Measurements from ENCODE around the gene ACTR3. TPM values are rescaled to one million over a fixed set of nuclear protein-coding genes. Genes with fewer than 3 reads are reported as not detected.

The ACTR3 gene
- total RNA-seq, 1 donor from 2014 or later = 451 TPM

GRCh38 chr2:113964436-113964835 is 74.5 kb downstream of the ACTR3 start:
- no peaks in the 10 kb centered on the region for H3K9me3 Mint-ChIP-seq
- no peak for DNase-seq (ENCODE audit: low spot score)
- no peak overlapping the region for H3K4me3 Mint-ChIP-seq
- no peak overlapping the region for H3K27ac Mint-ChIP-seq
- peaks cover 5% of the 10 kb centered on the region for H3K4me1 Mint-ChIP-seq (ENCODE audit: low read depth)
- intact Hi-C loops (cut with micrococcal nuclease) = no loop called here
- peaks cover 16% of the 10 kb centered on the region for H3K36me3 Mint-ChIP-seq (ENCODE audit: low read depth)
- no peaks in the 10 kb centered on the region for H3K27me3 Mint-ChIP-seq (ENCODE audit: insufficient read depth)

- peaks cover 14% of the 10 kb centered on the region for H3K36me3 Mint-ChIP-seq (ENCODE audit: low read depth)
- H3K27ac Mint-ChIP-seq = no peak overlapping the region
- no peak for DNase-seq (ENCODE audit: low spot score)
- no peaks in the 10 kb centered on the region for H3K9me3 Mint-ChIP-seq
- intact Hi-C loops (cut with micrococcal nuclease) = no loop called here
- H3K4me1 Mint-ChIP-seq (ENCODE audit: low read depth) = peaks cover 5% of the 10 kb centered on the region
- no peak overlapping the region for H3K4me3 Mint-ChIP-seq
- no peaks in the 10 kb centered on the region for H3K27me3 Mint-ChIP-seq (ENCODE audit: insufficient read depth)
Observed at GRCh38 chr2:113965228-113965627, 75.3 kb downstream of the ACTR3 start.

GRCh38 chr2:113965644-113966043 is 75.8 kb downstream of the ACTR3 start:
- H3K4me3 Mint-ChIP-seq = no peak overlapping the region
- H3K27me3 Mint-ChIP-seq (ENCODE audit: insufficient read depth) = no peaks in the 10 kb centered on the region
- no peak overlapping the region for H3K27ac Mint-ChIP-seq
- DNase-seq (ENCODE audit: low spot score) = no peak
- peaks cover 16% of the 10 kb centered on the region for H3K36me3 Mint-ChIP-seq (ENCODE audit: low read depth)
- intact Hi-C loops (cut with micrococcal nuclease) = no loop called here
- H3K9me3 Mint-ChIP-seq = no peaks in the 10 kb centered on the region
- H3K4me1 Mint-ChIP-seq (ENCODE audit: low read depth) = peaks cover 8% of the 10 kb centered on the region

- peaks cover 14% of the 10 kb centered on the region for H3K36me3 Mint-ChIP-seq (ENCODE audit: low read depth)
- H3K27ac Mint-ChIP-seq = no peak overlapping the region
- intact Hi-C loops (cut with micrococcal nuclease) = no loop called here
Observed at GRCh38 chr2:113966171-113966570, 76.3 kb downstream of the ACTR3 start.

GRCh38 chr2:113966832-113967231 is 76.9 kb downstream of the ACTR3 start:
- Mint-ChIP-seq H3K4me1 (ENCODE audit: low read depth) (peaks cover 9% of the 10 kb centered on the region), H3K27ac (no peak overlapping the region), H3K36me3 (ENCODE audit: low read depth) (peaks cover 13% of the 10 kb centered on the region), H3K4me3 (no peak overlapping the region), H3K9me3 (no peaks in the 10 kb centered on the region), H3K27me3 (ENCODE audit: insufficient read depth) (no peaks in the 10 kb centered on the region)
- intact Hi-C loops (cut with micrococcal nuclease) = no loop called here
- no peak for DNase-seq (ENCODE audit: low spot score)

More at GRCh38 chr2:113966171-113966570, 76.3 kb downstream of the ACTR3 start:
- Mint-ChIP-seq H3K9me3 (no peaks in the 10 kb centered on the region), H3K4me1 (ENCODE audit: low read depth) (peaks cover 9% of the 10 kb centered on the region), H3K4me3 (no peak overlapping the region), H3K27me3 (ENCODE audit: insufficient read depth) (no peaks in the 10 kb centered on the region)
- DNase-seq (ENCODE audit: low spot score) = no peak

- peaks cover 9% of the 10 kb centered on the region for H3K4me1 Mint-ChIP-seq (ENCODE audit: low read depth)
- H3K36me3 Mint-ChIP-seq (ENCODE audit: low read depth) = peaks cover 17% of the 10 kb centered on the region
- intact Hi-C loops (cut with micrococcal nuclease) = no loop called here
- no peak overlapping the region for H3K27ac Mint-ChIP-seq
- H3K4me3 Mint-ChIP-seq = no peak overlapping the region
- no peaks in the 10 kb centered on the region for H3K9me3 Mint-ChIP-seq
- no peak for DNase-seq (ENCODE audit: low spot score)
- no peaks in the 10 kb centered on the region for H3K27me3 Mint-ChIP-seq (ENCODE audit: insufficient read depth)
Observed at GRCh38 chr2:113967272-113967671, 77.4 kb downstream of the ACTR3 start.

DNA sequence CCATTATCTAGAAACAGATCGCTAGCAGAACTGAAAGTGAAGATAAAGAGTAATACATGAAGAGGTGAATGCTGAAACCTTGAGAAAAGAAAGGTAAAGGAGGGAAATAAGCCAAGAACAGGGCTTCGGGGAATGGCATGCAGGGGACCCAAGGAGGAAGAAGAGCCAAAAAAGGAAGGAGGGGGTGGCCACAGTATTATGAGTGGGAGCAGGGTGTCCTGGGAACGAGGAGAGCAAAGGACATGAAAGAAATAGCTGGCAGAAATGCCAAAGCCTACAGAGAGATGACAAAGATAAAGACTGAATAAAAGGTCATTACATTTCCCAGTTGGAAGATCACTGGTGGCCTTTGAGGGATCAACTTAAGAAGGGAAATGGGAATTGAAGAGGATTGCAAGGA is 82.9 kb downstream of the ACTR3 start:
- H3K36me3 Mint-ChIP-seq (ENCODE audit: low read depth) = peaks cover 19% of the 10 kb centered on the region
- no peaks in the 10 kb centered on the region for H3K9me3 Mint-ChIP-seq
- no peaks in the 10 kb centered on the region for H3K27me3 Mint-ChIP-seq (ENCODE audit: insufficient read depth)
- H3K4me3 Mint-ChIP-seq = no peak overlapping the region
- peaks cover 18% of the 10 kb centered on the region for H3K4me1 Mint-ChIP-seq (ENCODE audit: low read depth)
- H3K27ac Mint-ChIP-seq = peak overlapping the region; percentile 7
- intact Hi-C loops (cut with micrococcal nuclease) = no loop called here
- DNase-seq (ENCODE audit: low spot score) = no peak

- H3K4me1 Mint-ChIP-seq (ENCODE audit: low read depth) = peaks cover 18% of the 10 kb centered on the region
- H3K27me3 Mint-ChIP-seq (ENCODE audit: insufficient read depth) = no peaks in the 10 kb centered on the region
- H3K4me3 Mint-ChIP-seq = no peak overlapping the region
- no peaks in the 10 kb centered on the region for H3K9me3 Mint-ChIP-seq
- no peak overlapping the region for H3K27ac Mint-ChIP-seq
- DNase-seq (ENCODE audit: low spot score) = no peak
- intact Hi-C loops (cut with micrococcal nuclease) = no loop called here
- peaks cover 19% of the 10 kb centered on the region for H3K36me3 Mint-ChIP-seq (ENCODE audit: low read depth)
Observed at GRCh38 chr2:113973810-113974209, 83.9 kb downstream of the ACTR3 start.

DNA sequence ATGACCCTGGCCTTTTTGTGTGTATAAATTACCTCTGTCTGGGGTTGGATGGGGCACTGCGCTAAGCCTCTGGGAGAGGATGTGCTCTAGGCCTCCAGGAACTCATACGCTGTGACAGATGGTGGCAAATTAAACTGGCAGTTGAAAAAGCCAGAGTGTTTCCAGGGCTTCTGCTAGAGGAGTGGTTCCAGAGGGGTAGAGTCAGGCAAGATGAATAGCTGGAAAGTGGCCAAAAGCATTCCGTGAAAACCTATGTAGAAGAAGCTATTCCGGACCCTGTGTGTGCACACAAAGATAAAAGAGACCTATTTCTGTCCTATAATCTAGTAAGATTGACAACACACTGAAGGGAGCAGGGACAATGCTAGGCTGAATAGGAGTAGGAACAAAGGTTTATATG is 84.8 kb downstream of the ACTR3 start:
- no peak overlapping the region for H3K4me3 Mint-ChIP-seq
- H3K9me3 Mint-ChIP-seq = no peaks in the 10 kb centered on the region
- peak overlapping the region; percentile 8 for H3K27ac Mint-ChIP-seq
- no peak for DNase-seq (ENCODE audit: low spot score)
- peaks cover 22% of the 10 kb centered on the region for H3K36me3 Mint-ChIP-seq (ENCODE audit: low read depth)
- H3K4me1 Mint-ChIP-seq (ENCODE audit: low read depth) = peaks cover 18% of the 10 kb centered on the region
- H3K27me3 Mint-ChIP-seq (ENCODE audit: insufficient read depth) = no peaks in the 10 kb centered on the region
- intact Hi-C loops (cut with micrococcal nuclease) = no loop called here

- intact Hi-C loops (cut with micrococcal nuclease) = no loop called here
- no peak for DNase-seq (ENCODE audit: low spot score)
- H3K27me3 Mint-ChIP-seq (ENCODE audit: insufficient read depth) = no peaks in the 10 kb centered on the region
- no peaks in the 10 kb centered on the region for H3K9me3 Mint-ChIP-seq
- peaks cover 14% of the 10 kb centered on the region for H3K4me1 Mint-ChIP-seq (ENCODE audit: low read depth)
- H3K27ac Mint-ChIP-seq = peak overlapping the region; percentile 5
- H3K36me3 Mint-ChIP-seq (ENCODE audit: low read depth) = peaks cover 25% of the 10 kb centered on the region
- H3K4me3 Mint-ChIP-seq = no peak overlapping the region
Observed at GRCh38 chr2:113976277-113976928, 86.5 kb downstream of the ACTR3 start.

- Mint-ChIP-seq H3K27ac (no peak overlapping the region), H3K9me3 (no peaks in the 10 kb centered on the region), H3K4me1 (ENCODE audit: low read depth) (peaks cover 14% of the 10 kb centered on the region), H3K36me3 (ENCODE audit: low read depth) (peaks cover 20% of the 10 kb centered on the region), H3K27me3 (ENCODE audit: insufficient read depth) (no peaks in the 10 kb centered on the region), H3K4me3 (no peak overlapping the region)
- DNase-seq (ENCODE audit: low spot score) = no peak
- intact Hi-C loops (cut with micrococcal nuclease) = no loop called here
Observed at GRCh38 chr2:113977060-113977659, 87.3 kb downstream of the ACTR3 start.

- no peak overlapping the region for H3K27ac Mint-ChIP-seq
- H3K36me3 Mint-ChIP-seq (ENCODE audit: low read depth) = peaks cover 14% of the 10 kb centered on the region
- intact Hi-C loops (cut with micrococcal nuclease) = no loop called here
- peaks cover 14% of the 10 kb centered on the region for H3K4me1 Mint-ChIP-seq (ENCODE audit: low read depth)
- H3K27me3 Mint-ChIP-seq (ENCODE audit: insufficient read depth) = no peaks in the 10 kb centered on the region
- no peaks in the 10 kb centered on the region for H3K9me3 Mint-ChIP-seq
- no peak overlapping the region for H3K4me3 Mint-ChIP-seq
- DNase-seq (ENCODE audit: low spot score) = no peak
Observed at GRCh38 chr2:113977660-113978523, 88.0 kb downstream of the ACTR3 start.

Data from activated T-helper 1 cell treated with anti-CD3 and anti-CD28 coated beads, Interleukin-12 subunit alpha, Interleukin-12 subunit beta, Interleukin-2, Interleukin-4 antibody, amounts not matched to agents 30 ng/mL and 10 ng/mL and 1 ng/mL, durations not matched to agents 14 hours and 24 hours and 36 hours (primary cell).